OCI-LY7 (cell line): ENCODE results near the gene LHPP. TPM values are rescaled to one million over a fixed set of nuclear protein-coding genes. Genes with fewer than 3 reads are reported as not detected.

Source experiments
- BruUV-seq: library from RNA; stranded (reverse); fragments of 400-500 nt; replicated peaks from 2 replicates; lab custom pipeline; 2021; lab: Mats Ljungman, UMichigan
- CTCF ChIA-PET: fragments of 300-600 bp; sonication (Branson Sonifier 250); formaldehyde crosslinking; loops from one replicate; lab custom pipeline; 2022; ENCODE audit warnings: antibody characterized with exemption; ENCODE audit not compliant: unreplicated experiment; lab: Charles Lee
- POLR2A ChIA-PET: fragments of 300-600 bp; sonication (Branson Sonifier 250); formaldehyde crosslinking; loops from one replicate; lab custom pipeline; 2022; ENCODE audit warnings: antibody characterized with exemption; lab: Charles Lee
- DNase-seq: peaks from one replicate; pipeline ENCODE4 v3.0.0-alpha.2; 2015; ENCODE audit warnings: low spot score
- H2AFZ ChIP-seq: fragments of 200-600 bp; sonication (generic), shearing (Covaris generic); 2 replicates; pipeline ENCODE4 v1.6.1; 2014; ENCODE audit warnings: mild to moderate bottlenecking, antibody characterized with exemption, low read length, moderate library complexity
- H3K27ac ChIP-seq: fragments of 200-600 bp; sonication (generic); 2 replicates; pipeline ENCODE4 v1.5.1; 2014; ENCODE audit warnings: mixed run types, low read depth, mild to moderate bottlenecking, moderate library complexity, low read length, inconsistent platforms; ENCODE audit not compliant: poor library complexity, severe bottlenecking
- H3K36me3 ChIP-seq: fragments of 200-600 bp; sonication (generic); 2 replicates; pipeline ENCODE4 v1.6.1; 2014; ENCODE audit warnings: mild to moderate bottlenecking, antibody characterized with exemption, low read length, moderate library complexity, mixed read lengths; ENCODE audit not compliant: insufficient read depth
- H3K4me1 ChIP-seq: fragments of 200-600 bp; sonication (generic); 2 replicates; pipeline ENCODE4 v1.5.1; 2014; ENCODE audit warnings: mild to moderate bottlenecking, low read length; ENCODE audit not compliant: insufficient read depth, poor library complexity, severe bottlenecking
- H3K4me2 ChIP-seq: fragments of 200-600 bp; sonication (generic); 2 replicates; pipeline ENCODE4 v1.6.1; 2014; ENCODE audit warnings: mild to moderate bottlenecking, low read length
- H3K4me3 ChIP-seq: fragments of 200-600 bp; sonication (generic); 2 replicates; pipeline ENCODE4 v1.5.1; 2014; ENCODE audit warnings: mild to moderate bottlenecking, low read depth, low read length; ENCODE audit not compliant: poor library complexity, severe bottlenecking
- H3K79me2 ChIP-seq: fragments of 200-600 bp; sonication (generic); 2 replicates; pipeline ENCODE4 v1.6.1; 2016; ENCODE audit warnings: low read depth, mild to moderate bottlenecking, low read length, moderate library complexity, mixed read lengths; ENCODE audit not compliant: insufficient read depth
- H3K9me2 ChIP-seq: fragments of 200-600 bp; sonication (generic); 2 replicates; pipeline ENCODE4 v1.6.1; 2016; ENCODE audit warnings: mild to moderate bottlenecking, low read length, mixed read lengths; ENCODE audit not compliant: insufficient read depth
- H3K9me3 ChIP-seq: fragments of 200-600 bp; sonication (generic); 2 replicates; pipeline ENCODE4 v1.6.1; 2014; ENCODE audit warnings: mild to moderate bottlenecking, mixed run types, low read length, mixed read lengths
- H4K20me1 ChIP-seq: fragments of 200-600 bp; sonication (generic); 2 replicates; pipeline ENCODE4 v1.6.1; 2014; ENCODE audit warnings: mild to moderate bottlenecking, antibody characterized with exemption, low read length, moderate library complexity, mixed read lengths; ENCODE audit not compliant: insufficient read depth
- CTCF ChIP-seq: fragments of 200-600 bp; sonication (generic); conservative IDR thresholded peaks from 2 replicates; pipeline ENCODE4 v1.5.1; 2014; ENCODE audit warnings: mild to moderate bottlenecking, antibody characterized with exemption, low read length, moderate library complexity, mixed read lengths
- EZH2phosphoT487 ChIP-seq: fragments of 200-600 bp; sonication (generic); IDR thresholded peaks from 2 replicates; pipeline ENCODE4 v1.6.1; 2018; ENCODE audit warnings: low read depth, borderline replicate concordance, mild to moderate bottlenecking, mixed run types, antibody characterized with exemption, low read length, moderate library complexity, mixed read lengths
- intact Hi-C: fragments of 100-400 bp; cut with micrococcal nuclease; formaldehyde crosslinking; loops from one replicate; pipeline ENCODE4 v1.10.0; 2022; ENCODE audit not compliant: unreplicated experiment
- total RNA-seq, 2 experiments: library from RNA; depleted of rRNA in 1 of 2; stranded (reverse); fragments of >200 nt in 1 of 2; shearing (Covaris generic) in 1 of 2; gene quantifications; 2 replicates each; pipeline ENCODE4 v1.2.3, GENCODE V29; 2014 to 2022

LHPP gene
- total RNA-seq, 2 experiments from 2014 or later = 30.3 to 65.2 TPM

GRCh38 chr10:124508907-124509454, 47.4 kb downstream of the LHPP start:
- Histone ChIP-seq H3K36me3 (no peaks in the 10 kb centered on the region), H3K4me1 (peaks cover 11% of the 10 kb centered on the region), H3K27ac (no peak overlapping the region), H3K4me2 (no peak overlapping the region), H3K79me2 (no peaks in the 10 kb centered on the region), H2AFZ (no peak overlapping the region), H3K9me3 (no peaks in the 10 kb centered on the region), H4K20me1 (no peaks in the 10 kb centered on the region), H3K4me3 (no peak overlapping the region), H3K9me2 (no peaks in the 10 kb centered on the region)
- CTCF ChIA-PET = interaction anchor here (0.6 kb wide), 1 partner anchor 174 kb away, joined by 3 read pairs; no protein-coding TSS in a partner anchor
- intact Hi-C loops = no loop called here
- no TSS peak for BruUV-seq
- TF ChIP-seq CTCF = no peak
- TF ChIP-seq EZH2phosphoT487 = no peak
- POLR2A ChIA-PET = interaction anchor here (0.6 to 0.7 kb wide), 3 partner anchors 16 to 481 kb away, joined by 3 to 5 read pairs (median 3); partner anchors contain the start of gene LHPP
- DNase-seq = no peak

- H3K4me2 ChIP-seq = no peak overlapping the region
- ChIA-PET CTCF (interaction anchor here (0.6 kb wide), 1 partner anchor 175 kb away, joined by 3 read pairs; no protein-coding TSS in a partner anchor), POLR2A (no interaction called here)
- H3K79me2 ChIP-seq = no peaks in the 10 kb centered on the region
- no peaks in the 10 kb centered on the region for H3K36me3 ChIP-seq
- H3K4me3 ChIP-seq = no peak overlapping the region
- DNase-seq = no peak
- H3K27ac ChIP-seq = no peak overlapping the region
- H2AFZ ChIP-seq = no peak overlapping the region
- no TSS peak for BruUV-seq
- intact Hi-C loops = no loop called here
- H3K9me3 ChIP-seq = no peaks in the 10 kb centered on the region
- H3K4me1 ChIP-seq = peaks cover 11% of the 10 kb centered on the region
- no peaks in the 10 kb centered on the region for H3K9me2 ChIP-seq
- no peaks in the 10 kb centered on the region; the same call in 1 of the 2 replicates for H4K20me1 ChIP-seq
- no peak for TF ChIP-seq EZH2phosphoT487
- no peak for TF ChIP-seq CTCF
These were observed 48.4 kb downstream of the LHPP start for GRCh38 chr10:124509880-124510632.

GRCh38 chr10:124510759-124511158, 49.1 kb downstream of the LHPP start:
- no peaks in the 10 kb centered on the region for H3K9me2 ChIP-seq
- no peak for DNase-seq
- intact Hi-C loops = no loop called here
- no peak overlapping the region for H3K4me3 ChIP-seq
- H3K79me2 ChIP-seq = no peaks in the 10 kb centered on the region
- ChIA-PET CTCF (no interaction called here), POLR2A (no interaction called here)
- H4K20me1 ChIP-seq = no peaks in the 10 kb centered on the region; the same call in 1 of the 2 replicates
- H3K4me1 ChIP-seq = peaks cover 11% of the 10 kb centered on the region
- H3K36me3 ChIP-seq = no peaks in the 10 kb centered on the region
- no peak overlapping the region for H3K4me2 ChIP-seq
- TF ChIP-seq EZH2phosphoT487 (no peak), CTCF (no peak)
- BruUV-seq = no TSS peak
- no peaks in the 10 kb centered on the region for H3K9me3 ChIP-seq
- H3K27ac ChIP-seq = no peak overlapping the region
- H2AFZ ChIP-seq = no peak overlapping the region
